GM19239 (cell line): ENCODE results near the gene SPTBN4.
"Not testable (repeated sequence)": the region's sequence is repeated elsewhere in the genome, so short reads cannot be mapped to it uniquely, and the experiment has no call there.

ENCODE experiments used
- DNase-seq: peaks from one replicate; pipeline ENCODE4 v3.0.0; 2011; ENCODE audit warnings: low spot score; ENCODE audit not compliant: insufficient read length
- FAIRE-seq: peaks from 2 replicates; lab custom pipeline; 2011; peaks lifted over from hg19 to GRCh38; lab: Jason Lieb, UNC

The SPTBN4 gene

DNA sequence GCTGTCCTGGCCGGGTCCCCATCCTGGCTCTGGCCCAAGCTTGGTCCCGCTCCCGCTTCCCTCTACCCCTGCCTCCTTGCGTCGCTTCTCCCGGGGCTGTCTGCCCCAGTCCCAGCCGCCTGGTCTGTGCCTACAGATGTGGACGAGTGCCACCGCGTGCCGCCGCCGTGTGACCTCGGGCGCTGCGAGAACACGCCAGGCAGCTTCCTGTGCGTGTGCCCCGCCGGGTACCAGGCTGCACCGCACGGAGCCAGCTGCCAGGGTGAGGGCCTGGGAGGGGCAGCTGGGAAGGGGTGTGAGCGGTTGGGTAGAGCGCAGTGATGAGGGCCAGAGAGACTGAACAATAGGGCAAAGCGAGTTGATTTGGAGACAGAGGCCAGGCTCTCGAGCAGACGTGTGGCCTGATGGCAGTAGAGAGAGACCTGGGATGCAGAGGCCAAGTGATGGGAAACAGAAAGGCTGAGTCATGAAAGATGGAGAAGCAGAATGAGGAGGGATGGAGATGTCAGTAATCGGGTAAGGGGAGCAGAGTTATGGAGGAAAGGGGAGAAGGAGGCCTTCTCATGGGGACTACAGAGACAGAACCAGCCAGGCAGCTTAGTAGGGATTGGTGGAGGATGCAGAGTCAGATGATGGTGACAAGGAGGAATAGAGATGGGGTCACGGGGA lies 143.7 kb downstream of the SPTBN4 start:
- FAIRE-seq (no peak), DNase-seq (no peak)

DNA sequence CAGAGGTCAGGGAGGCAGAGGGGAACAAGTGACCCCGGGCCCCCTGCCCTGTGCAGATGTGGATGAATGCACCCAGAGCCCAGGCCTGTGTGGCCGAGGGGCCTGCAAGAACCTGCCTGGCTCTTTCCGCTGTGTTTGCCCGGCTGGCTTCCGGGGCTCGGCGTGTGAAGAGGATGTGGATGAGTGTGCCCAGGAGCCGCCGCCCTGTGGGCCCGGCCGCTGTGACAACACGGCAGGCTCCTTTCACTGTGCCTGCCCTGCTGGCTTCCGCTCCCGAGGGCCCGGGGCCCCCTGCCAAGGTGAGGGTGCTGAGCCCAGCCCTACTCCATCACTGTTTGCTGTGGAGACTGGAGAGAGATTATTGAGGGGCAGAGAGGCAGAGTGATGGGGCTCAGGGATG lies 144.3 kb downstream of the SPTBN4 start:
- DNase-seq = no peak
- no peak for FAIRE-seq

DNA sequence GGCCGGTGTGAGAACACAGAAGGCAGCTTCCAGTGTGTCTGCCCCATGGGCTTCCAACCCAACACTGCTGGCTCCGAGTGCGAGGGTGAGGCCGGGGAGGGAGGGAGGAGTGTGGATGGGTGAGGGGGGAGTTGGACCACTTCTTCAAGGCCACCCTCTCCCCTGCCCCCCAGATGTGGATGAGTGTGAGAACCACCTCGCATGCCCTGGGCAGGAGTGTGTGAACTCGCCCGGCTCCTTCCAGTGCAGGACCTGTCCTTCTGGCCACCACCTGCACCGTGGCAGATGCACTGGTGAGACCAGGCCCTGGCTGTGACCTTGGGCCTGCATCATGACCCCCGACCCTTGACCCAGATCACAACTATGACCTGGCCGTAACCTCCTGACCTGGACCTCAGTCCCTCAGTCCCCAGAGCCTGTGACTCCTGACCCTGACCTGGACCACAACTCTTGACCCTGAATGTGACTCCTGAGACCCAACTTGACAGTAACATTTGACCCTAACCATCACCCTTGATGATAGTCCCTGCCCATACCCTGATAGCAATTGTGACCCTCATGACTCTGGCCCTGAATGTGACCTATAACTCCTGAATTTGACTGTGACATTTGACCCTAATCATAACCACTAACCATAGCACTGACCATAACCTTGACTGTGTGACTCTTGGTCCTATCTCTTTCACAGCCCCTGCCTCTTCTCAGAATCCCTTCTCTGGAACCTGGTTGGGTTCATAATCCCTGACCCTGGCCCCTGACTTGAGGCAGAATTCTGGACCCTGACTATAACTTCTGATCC lies 145.3 kb downstream of the SPTBN4 start:
- no peak for FAIRE-seq

DNA sequence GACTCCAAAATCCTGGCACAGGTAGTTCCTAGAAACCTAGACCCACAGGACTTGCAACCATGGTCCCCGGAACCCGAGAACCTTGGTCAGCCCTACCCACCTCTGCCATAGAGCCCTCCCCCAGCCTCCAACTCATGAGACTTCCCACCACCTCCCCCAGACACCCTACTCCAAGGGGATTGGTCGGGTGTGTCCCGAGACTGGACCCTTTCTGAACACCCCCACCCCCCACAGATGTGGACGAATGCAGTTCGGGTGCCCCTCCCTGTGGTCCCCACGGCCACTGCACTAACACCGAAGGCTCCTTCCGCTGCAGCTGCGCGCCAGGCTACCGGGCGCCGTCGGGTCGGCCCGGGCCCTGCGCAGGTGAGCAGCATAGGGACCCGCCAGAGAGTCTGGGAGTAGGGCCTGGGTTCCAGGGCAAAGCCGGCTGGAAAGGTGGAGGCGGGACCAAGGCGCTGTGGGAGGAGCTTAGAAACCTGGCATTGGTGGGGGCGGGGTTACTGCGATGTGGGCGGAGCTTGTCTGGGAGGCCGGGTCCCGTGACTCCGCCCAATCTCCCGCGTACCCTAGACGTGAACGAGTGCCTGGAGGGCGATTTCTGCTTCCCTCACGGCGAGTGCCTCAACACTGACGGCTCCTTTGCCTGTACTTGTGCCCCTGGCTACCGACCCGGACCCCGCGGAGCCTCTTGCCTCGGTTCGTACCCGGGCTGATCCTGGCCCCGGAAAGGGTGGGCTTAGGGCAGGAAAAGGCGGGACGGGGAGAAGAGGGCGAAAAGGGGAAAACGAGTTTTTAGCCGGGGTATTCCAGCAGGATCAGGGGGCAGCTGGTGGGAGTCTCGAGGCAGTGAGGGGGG lies 146.3 kb downstream of the SPTBN4 start:
- no peak for DNase-seq
- FAIRE-seq = no peak

More for the DNA sequence above, 145.3 kb downstream of the SPTBN4 start:
- DNase-seq = no peak

DNA sequence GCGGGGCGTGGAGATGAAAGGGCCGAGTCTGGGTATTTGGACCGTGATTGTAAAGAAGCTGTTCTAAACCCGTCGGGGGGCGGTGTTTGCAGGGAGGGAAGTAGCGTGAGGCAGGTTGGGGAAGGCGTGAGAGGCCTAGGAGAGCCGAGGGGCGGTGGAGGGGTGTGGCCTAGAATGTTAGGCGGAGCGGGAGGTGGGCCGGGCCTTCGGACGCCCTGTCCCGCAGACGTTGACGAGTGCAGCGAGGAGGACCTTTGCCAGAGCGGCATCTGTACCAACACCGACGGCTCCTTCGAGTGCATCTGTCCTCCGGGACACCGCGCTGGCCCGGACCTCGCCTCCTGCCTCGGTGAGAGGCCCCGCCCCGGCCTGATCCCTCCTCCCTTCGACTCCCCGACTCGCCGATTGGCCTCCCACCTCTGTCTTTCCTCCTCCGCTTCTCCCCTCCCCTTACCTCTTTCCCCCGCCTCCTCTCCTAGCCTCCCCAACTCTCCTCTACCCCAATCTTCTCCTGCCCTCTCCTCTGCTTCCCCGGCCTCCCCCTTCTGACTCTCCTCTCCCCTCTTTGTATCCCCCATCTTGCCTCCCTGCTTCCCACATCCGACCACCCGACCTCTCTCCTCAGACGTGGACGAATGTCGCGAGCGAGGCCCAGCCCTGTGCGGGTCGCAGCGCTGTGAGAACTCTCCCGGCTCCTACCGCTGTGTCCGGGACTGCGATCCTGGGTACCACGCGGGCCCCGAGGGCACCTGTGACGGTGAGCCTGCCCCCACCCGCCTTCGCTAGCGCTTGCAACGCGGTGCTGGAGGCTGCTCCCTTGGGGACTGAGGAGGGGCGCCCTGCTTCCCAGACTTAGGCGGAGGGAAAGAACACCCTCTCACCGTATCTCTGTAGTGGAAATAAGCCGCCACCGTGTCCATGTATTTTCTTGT lies 147.2 kb downstream of the SPTBN4 start:
- DNase-seq = peak; percentile 82
- FAIRE-seq = peak; percentile 87

DNA sequence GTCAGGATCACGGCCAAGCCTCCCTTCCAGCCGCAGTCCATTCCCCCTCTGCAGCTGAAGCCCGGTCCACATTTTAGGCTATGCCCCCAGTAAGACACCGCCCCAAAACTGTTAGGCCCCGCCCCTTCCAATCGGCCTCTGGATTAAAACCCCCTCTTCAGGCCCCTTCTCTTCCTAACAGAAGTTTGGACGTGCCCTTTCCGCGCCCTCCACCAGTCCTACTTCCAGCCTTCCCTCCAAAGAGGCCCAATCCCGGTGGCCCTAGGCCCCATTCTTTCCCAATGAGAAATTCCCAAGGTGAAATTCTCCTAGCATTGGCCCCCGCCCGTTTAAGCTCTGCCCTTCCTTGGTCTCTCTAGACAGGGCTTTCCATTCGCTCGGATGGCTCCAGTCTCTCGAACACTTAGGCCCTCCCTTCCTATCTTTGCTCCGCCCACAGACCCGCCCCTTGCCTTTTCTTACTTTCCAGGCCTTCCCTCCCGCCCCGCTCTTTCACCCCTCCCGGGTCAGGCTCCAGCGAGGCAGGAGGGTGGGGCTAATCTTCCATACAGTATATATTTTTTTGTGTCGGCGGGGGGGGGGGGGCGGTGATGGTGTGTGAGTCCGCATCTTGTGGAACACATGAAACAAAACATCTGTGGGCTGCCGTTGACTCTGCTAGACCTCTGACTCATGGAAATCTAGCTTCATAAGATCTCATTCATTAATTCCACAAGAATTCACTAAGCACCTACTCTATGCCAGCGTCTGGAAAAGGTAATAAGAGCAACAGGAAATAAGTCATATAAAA lies 148.0 kb downstream of the SPTBN4 start:
- DNase-seq = no peak
- peak; percentile 75 for FAIRE-seq

DNA sequence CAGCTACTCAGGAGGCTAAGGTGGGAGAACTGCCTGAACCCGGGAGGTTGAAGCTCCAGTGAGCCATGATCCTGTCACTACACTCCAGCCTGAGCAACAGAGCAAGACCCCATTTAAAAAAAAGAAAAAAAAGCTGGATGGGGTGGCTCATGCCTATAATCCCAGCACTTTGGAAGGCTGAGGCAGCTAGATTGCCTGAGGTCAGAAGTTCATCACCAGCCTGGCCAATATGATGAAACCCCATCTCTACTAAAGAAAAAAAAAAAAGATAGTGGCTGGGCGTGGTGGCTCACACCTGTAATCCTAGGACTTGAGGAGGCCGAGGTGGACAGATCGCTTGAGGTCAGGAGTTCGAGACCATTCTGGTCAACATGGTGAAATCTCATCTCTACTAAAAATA lies 149.4 kb downstream of the SPTBN4 start:
- no peak for DNase-seq
- no peak for FAIRE-seq

DNA sequence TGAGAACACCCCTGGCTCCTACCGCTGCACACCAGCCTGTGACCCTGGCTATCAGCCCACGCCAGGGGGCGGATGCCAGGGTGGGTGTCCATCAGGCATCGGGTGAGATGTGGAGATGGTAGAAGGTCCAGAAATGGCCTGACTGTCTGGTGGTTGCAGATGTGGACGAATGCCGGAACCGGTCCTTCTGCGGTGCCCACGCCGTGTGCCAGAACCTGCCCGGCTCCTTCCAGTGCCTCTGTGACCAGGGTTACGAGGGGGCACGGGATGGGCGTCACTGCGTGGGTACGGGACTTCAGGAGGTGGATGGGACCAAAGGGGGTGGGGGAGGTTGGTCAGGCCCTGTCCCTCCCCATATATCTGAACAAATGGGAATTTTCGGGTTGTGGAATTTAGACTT lies 150.1 kb downstream of the SPTBN4 start:
- DNase-seq = no peak
- FAIRE-seq = no peak

DNA sequence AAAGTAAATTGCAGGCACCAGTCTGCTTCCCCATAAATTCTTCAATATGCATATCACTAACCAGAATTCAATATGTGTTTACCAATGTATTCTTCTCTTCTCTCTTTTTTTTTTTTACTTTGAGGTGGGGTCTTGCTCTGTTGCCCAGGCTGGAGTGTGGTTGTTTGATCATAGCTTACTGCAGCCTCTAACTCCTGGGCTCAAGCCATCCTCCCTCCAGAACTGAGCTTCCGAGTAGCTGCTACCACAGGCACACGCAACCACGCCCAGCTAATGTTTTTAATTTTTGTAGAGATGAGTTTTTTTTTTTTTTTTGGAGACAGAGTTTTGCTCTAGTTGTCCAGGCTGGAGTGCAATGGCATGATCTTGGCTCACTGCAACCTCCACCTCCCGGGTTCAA lies 151.2 kb downstream of the SPTBN4 start:
- FAIRE-seq = no peak
- DNase-seq = no peak

DNA sequence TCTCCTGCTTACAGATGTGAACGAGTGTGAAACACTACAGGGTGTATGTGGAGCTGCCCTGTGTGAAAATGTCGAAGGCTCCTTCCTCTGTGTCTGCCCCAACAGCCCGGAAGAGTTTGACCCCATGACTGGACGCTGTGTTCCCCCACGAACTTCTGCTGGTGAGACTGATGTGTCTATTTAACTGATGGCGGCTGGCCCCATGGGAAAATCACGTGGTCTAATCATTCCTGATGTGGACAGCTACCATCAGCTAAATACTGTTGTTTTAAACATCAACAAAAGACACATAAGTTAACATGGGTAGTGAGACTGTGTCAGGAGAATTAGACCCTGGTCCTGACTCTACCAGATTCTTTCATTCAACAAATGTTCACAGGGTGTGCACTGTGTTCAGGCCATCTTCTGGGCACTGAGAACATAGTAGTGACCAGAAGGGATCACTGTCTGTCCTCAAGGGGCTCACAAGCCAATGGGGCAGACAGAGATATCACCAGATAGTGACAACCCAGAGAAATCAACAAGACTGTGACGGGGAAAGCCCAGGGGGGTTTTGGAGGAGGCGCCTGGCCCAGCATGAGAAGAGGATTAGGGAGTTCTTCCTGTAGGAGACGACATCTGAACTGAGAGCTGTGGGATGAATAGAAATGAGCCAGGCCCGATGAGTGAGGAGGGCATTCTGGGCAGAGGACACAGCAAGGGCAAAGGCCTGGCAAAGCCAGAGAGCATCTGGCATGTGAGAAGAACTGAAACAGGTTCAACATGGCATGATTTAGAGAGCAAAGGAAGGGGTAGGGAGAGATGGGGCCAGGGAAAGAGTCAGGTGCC lies 152.7 kb downstream of the SPTBN4 start:
- FAIRE-seq (no peak), DNase-seq (no peak)

DNA sequence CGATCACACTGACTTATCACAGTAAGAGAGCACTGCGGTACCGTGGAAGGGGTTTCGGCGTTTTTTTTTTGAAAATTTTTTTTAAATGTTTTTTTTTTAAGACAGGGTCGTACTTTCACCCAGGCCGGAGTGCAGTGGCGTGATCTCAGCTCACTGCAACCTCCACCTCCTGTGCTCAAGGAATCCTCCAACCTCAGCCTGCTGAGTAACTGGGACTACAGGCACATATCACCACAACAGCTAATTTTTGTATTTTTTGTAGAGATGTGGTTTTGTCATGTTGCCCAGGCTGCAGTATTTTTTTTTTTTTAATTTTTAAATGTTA lies 153.3 kb downstream of the SPTBN4 start:
- FAIRE-seq = no peak
- no peak for DNase-seq

DNA sequence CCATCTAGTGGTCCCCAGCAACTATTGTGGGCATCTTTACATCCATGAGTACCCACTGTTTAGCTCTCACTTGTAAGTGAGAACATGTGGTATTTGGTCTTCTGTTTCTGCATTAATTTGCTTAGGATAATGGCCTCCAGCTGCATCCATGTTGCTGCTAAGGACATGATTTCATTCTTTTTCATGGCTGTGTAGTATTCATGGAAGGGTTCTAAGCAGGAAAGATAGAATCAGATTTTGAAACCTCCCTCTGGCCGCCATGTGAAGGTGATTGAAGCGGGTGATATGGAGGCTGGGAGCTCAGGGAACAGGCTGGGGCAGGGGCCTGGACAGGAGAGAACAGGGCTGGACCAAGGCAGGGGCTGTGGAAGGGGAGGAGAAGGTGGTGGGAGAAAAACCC lies 154.5 kb downstream of the SPTBN4 start:
- FAIRE-seq (no peak), DNase-seq (no peak)

DNA sequence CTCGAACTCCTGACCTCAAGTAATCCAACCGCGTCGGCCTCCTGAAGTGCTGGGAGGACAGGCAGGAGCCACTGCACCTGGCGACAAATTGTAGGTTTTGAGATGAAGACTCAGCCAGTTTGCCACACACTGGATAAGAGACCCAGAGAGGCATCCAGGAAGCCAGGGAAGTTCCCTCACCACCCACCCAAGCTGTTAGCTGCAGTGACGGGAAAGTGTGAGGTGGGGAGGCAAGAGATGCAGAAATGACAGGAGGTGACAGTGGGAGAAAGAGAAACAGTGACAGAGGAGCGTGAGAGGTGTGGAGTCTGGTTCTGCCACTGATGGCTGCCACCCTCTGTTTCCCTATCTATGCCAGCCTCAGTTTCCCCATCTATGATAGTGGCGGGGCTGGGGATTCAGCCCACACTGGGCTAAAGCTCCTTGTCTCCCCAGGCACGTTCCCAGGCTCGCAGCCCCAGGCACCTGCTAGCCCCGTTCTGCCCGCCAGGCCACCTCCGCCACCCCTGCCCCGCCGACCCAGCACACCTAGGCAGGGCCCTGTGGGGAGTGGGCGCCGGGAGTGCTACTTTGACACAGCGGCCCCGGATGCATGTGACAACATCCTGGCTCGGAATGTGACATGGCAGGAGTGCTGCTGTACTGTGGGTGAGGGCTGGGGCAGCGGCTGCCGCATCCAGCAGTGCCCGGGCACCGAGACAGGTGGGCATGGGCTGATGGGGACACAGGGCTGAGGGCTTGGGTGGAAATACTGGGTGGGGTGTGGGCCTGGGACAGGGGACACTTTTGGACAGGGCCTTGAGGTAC lies 155.4 kb downstream of the SPTBN4 start:
- FAIRE-seq = no peak
- DNase-seq = no peak

DNA sequence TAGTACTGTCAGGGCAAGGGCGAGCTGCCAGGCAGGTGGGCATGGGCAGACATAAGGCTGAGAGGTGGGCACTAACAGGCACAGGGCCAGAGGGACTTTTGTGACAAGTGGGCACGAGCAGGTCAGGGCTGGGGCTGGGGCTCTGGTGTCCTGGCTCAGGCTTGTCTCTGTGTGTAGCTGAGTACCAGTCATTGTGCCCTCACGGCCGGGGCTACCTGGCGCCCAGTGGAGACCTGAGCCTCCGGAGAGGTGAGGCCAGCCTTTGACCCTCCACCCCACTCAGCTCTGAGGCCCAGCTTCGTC lies 155.9 kb downstream of the SPTBN4 start:
- DNase-seq (no peak), FAIRE-seq (no peak)

DNA sequence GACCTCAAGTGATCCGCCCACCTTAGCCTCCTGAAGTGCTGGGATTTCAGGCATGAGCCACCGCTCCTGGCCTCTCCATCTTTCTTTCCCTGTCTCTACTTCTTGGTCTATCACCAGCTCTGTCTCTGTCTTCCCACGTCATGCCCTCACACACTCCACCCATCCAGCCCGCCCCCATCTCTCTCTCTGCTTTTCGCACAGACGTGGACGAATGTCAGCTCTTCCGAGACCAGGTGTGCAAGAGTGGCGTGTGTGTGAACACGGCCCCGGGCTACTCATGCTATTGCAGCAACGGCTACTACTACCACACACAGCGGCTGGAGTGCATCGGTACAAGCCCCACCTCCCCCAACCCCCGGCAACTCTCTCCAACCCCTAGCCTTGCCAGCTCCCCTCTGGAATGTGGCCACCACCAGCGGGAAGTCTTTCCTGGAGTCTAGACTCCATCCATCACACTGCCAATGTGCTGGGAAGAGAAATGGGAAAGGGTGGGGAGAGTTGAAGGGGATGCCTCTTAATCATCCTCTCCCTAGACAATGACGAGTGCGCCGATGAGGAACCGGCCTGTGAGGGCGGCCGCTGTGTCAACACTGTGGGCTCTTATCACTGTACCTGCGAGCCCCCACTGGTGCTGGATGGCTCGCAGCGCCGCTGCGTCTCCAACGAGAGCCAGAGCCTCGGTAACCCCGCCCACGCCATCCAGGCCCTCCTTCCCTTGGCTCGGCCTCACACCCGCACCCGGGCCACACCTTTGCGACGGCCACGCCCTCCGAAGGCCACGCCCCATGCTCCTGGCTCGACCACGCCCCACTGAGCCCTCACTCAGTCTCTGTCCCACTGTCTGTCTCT lies 156.8 kb downstream of the SPTBN4 start:
- DNase-seq (no peak), FAIRE-seq (no peak)

DNA sequence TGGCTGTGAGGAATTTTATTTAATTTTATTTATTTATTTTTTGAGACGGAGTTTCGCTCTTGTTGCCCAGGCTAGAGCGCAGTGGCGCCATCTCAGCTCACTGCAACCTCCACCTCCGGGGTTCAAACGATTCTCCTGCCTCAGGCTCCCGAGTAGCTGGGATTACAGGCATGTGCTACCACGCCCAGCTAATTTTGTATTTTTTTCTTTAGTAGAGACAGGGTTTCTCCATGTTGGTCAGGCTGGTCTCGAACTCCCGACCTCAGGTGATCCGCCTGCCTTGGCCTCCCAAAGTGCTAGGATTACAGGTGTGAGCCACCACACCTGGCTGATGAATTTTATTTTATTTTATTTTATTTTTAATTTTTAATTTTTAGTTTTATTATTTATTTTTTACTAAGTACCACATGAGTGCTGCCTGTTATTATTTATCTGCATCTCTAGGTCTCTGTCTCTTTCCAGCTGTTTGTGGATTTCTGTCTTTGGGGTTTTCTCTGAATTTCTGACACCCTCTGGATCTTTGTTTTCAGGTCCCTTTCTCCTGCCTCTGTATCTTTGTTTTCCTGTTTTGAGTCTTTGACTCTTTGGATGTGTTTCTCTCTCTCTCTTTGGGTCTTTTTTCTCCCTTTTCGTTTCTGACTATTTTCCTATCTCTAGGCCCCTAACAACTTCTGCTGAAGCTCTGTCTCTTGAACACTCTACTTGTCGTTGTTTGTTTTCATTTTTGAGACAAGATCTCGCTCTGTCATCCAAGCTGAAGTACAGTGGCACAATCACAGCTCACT lies 157.8 kb downstream of the SPTBN4 start:
- DNase-seq, FAIRE-seq: not testable (repeated sequence)
